AG08395 (cell line): ENCODE measurements around the gene LRRC18.
A peak's percentile ranks its signal among the peaks of the same experiment; 100 is the strongest.

Experiments used
- DNase-seq: peaks from one replicate; pipeline ENCODE4 v3.0.0; 2012; ENCODE audit warnings: mixed read lengths, low spot score

Gene LRRC18

DNA sequence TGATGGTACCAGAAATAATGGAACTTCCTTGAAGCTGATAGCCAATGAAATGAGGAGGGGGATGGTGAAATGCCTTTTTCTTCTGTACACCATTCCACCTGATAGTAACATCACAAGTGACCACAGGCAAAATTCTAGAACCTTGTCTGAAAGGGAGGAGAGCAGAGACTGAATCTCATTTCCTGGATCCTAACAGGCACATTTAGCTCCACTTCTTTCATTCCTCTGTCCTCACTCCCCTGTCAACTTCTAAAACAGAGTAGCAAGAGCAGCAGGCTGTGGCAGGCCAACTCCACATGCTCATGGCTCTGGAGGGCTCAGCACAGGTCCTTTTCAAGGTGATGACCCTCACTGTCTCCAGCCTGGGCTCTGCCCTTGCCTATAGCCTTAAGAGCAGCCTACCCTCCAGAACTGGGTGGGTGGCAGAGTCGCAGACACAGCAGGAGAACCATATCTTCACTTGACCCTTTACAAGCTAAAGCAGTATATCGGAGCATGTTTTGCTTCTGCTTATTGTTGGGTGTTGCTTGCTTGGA is at the start of gene LRRC18:
TSS of gene LRRC18 (minus strand) at position 51 of the 536 bp plus-strand sequence. CDS start 25,685 bp downstream, outside the sequence.
- no peak for DNase-seq

DNA sequence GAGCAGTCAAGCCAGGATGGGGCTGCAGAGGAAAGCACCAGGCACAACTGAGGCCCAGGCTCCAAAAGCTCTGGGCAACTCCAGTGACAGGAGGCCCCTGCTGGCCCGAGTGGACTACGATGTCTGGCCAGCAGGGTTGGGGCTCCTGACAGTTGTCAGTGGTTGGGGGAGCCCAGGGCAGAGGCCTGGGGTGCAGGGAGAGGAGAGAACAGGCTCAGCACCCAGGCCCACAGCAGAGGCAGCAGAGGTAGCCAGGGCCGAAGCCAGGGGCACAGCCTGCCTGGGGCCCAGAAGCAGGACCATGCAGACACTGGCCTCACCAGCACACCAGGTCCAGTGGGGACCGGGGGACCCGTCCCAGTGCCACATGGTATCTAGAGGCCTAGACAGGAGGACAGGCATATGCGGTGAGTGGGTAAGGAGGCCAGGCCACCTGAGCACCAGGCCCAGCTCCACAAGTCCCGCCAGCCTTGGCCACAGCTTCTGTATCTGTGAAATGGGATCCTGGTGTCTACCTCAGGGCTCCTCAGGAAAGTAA is 46.0 kb upstream of the LRRC18 start:
- DNase-seq, result no peak

DNA sequence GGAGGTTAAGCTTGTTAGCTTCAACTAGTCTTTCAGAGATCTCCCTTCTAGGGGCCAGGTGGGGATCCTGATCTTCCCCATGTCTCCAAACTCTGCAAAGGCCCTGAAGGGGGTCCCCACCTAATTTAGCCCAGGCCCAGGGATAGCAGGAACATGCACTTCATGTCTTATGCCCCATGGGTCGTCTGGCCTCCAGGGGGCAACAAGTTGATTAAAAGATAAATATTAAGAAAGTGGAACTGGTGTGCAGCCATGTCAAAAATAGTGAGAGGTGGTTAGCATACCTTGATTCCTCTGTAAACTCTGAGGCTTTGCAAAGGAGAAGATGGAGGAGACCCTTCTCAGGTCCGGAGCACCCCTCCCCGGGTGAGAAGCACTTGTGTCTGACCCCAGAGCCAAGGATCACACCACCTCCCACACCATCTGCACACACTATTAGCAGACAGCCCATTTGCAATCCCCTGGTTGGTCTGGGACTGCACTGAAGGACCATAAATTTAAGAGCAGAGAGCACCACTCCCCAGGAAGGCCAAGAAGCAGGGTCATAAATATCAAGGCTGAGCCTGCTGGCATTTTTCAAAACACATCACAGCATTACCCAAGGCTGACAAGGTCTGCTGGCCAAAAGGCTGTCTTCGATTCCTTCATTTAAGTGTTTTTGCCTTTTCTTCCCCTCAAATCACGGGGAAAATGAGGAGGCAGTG is 44.2 kb upstream of the LRRC18 start:
- DNase-seq, result no peak

DNA sequence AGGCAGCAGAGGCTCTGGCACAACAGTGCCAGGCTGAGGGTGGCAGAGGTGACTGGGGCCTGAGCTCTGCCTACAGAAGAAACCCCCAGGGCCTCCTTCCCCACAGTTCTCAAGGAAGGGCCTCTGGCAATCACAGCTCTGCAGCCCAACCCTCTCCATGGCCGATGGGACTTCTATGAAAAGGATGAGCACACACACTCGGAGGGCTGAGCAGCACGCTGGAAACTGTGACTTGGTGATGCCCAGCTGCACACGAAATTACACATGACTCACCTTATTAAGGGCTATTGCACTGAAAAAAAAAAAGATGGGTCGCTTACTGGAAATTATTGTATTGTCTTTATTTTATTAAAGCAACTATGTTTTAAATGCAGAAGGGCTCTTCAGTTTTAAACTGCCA is 42.9 kb upstream of the LRRC18 start:
- DNase-seq, result no peak

DNA sequence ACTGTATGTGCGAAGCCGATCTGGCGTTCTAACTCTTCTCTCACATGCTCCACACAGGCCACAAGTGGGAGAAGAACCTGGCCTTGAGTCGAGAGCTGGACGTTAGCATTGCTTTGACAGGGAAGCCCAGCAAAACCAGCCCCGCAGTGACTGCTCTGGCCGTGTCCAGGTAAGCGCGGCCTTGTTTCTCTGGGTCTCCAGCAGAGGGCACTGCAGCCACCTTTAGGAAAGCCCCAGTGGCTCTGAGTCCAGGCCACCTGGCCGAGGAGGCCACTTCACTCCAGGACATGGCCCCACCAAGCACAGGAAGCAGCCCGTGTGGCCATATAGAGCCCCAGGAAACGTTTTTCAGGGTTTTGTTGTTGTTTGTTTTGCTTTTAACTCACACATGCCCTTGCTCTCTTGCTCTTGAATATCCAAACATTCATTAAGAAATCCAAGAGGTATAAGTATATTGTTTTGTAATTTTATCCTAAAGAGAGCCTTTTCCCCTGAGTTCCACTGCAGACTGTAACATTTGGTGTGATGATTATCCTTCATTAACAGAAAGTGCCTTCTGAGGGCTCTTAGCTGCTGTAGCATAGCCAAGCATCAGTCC is 41.8 kb upstream of the LRRC18 start:
- peak; percentile 62 for DNase-seq

DNA sequence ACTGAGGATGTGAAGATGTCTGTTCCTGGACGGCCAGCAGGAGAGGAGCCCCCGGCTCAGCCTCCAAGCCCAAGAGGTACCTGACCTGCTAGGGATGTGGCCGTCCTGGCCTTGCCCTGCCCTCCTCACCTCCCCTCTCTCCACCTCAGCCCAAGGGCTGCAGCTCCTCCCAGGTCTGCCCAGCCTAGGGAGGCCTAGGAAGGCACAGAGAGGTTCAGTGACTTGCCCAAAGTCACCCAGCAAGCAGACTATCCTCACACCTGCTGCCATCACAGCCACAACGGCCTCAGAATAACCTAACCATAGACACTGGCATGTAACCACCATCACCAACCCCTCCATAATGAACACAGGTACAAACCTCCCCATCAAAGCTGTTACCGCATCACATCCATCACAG is 38.7 kb upstream of the LRRC18 start:
- no peak for DNase-seq

DNA sequence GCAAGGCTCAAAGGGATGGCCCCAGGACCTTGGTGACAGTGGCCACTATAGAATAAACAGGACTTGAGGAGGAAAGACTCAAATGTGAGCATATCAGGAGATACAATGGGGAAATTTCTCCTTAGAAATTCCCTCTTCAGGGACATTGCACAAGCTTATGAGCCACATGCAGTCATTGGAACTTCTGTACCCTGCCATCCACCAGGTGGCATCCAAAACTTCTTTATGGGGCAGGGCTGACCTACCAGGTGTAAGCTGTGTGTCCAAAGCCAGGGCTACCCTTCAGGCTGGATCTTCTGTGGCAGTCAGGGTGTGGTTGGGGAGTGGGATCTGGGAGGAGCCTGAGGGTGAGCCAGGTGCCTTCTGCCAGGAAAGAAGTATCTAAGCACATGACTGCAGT is 36.6 kb upstream of the LRRC18 start:
- DNase-seq, result peak; percentile 31

DNA sequence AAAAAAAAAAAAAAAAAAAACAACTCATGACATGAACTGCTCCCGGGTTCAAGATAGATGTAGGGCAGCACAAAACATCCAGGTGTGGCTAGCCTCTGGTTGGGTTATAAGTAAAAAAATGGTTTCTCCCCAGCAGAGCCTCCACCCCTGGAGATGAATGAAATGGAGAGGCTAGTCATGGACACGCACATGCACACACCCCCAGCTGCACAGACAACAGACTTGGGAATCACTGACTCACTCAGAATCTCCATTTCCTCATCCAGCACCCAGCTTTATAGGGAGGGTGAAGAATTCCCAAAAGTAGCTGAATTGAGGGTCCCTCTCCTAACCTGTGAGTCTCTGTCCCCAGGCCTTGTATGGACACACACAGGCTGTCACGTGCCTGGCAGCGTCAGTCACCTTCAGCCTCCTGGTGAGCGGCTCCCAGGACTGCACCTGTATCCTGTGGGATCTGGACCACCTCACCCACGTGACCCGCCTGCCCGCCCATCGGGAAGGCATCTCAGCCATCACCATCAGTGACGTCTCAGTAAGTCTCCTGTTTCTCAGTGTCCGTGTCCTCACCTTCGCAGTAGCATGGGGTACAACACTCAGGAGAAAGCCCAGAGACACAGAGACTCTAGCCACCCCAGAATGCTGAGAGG is 35.0 kb upstream of the LRRC18 start:
- DNase-seq, result no peak

DNA sequence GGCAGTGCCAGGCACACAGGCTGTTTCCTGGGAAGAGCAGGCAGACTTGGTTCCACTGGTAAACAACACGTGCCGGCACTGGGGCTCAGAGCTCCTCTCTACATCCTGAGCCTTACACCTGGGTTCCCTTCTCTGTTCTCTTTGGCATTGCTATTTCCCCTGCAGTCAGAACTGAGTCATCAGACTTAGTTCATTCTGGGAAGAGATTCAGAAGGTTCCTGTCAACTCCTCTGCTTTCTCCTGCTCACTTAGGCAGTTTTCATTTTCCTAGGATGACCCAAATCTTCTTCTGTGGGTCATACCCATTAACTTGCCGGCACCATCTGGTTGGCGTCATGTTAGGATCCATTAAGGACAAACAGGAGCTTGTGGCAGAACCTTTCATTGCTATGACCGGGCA is 33.4 kb upstream of the LRRC18 start:
- DNase-seq, result peak; percentile 20

DNA sequence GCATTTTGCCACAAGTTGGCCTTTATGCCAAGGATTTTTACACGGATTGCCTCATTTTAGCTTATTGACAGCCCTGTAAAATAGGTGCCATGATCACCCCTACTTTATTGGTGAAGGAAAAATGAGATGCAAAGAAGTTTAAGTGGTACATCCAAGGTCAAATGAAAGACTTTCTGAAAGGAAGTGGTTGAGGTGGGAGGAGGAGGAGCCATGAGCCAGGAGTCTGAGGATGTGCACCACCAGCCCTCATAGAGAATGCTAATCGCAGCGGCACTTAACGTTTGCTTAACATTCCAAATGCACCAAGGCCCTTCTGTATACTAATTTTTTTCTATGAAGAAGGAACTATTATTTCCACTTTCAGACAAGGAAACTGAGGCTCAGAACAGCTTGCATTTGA is 31.0 kb upstream of the LRRC18 start:
- no peak for DNase-seq

DNA sequence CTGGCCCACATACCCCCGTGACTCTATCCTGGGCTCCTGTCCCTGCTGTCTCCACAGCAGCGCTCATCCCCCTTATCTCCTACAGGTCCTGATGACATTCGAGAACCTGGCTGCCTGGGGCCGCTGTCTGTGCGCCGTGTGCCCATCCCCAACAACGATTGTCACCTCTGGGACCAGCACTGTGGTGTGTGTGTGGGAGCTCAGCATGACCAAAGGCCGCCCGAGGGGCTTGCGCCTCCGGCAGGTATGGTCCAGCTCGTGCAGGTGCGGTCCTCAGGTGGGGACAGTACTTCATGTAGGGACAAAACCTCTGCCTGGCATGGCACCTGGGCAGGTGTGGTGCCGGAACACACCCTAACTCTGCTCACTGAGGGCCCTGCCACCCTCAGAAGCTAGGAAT is 30.4 kb upstream of the LRRC18 start:
- no peak for DNase-seq

DNA sequence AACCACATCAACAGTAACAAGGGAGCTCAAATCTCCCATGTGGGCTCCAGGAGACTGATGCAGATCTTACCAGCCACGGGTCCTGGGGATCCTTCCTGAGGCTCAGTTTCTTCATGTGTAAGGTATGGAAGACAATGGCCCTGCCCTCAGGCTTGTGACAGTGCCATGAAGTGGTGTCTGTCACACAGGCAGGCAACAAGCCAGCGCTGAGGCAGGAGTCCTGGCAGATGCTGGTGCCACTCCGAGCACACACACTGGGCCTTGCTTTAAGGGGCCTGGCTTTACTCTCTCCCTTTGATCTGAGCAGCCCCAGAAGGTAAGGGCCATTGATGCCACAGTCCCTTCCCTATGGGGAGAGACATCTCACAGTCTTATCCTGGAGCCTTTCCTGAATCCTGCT is 28.4 kb upstream of the LRRC18 start:
- no peak for DNase-seq

DNA sequence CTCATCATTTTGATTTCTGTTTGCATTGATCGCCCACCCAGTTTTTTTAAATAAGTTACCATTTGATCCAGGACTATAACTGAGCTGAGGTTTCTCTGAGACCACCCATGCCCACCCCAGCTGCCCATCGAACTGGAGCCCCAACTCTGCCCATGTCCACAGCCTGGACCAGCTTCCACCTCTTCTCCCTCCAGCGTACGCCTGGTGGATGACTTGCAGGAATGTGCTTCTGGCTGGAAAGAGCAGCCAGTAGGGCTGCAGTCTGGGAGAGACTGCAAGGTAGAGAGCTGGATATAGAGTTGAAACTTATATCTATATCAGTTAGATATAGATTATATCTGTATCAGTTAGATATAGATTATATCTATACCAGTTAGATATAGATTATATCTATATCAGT is 25.8 kb upstream of the LRRC18 start:
- no peak for DNase-seq

DNA sequence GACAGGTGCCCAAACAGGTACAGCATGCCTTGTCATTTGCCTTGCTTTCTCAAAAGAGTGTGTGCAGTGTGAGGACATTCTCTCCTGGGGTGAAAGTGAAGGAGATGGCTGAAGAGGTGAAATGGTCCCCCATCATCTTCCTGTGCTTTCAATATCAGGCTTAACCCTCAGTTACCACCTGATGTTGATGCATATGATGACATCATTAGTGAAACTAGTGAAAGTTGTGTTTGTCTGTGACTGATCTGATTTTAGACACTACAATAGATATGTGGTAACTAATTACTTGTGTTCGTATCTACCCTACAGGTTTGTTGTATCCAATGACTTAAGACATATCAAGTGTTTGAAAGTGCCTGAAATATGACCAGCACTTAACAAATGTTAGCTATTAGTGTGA is 24.4 kb upstream of the LRRC18 start:
- no peak for DNase-seq

DNA sequence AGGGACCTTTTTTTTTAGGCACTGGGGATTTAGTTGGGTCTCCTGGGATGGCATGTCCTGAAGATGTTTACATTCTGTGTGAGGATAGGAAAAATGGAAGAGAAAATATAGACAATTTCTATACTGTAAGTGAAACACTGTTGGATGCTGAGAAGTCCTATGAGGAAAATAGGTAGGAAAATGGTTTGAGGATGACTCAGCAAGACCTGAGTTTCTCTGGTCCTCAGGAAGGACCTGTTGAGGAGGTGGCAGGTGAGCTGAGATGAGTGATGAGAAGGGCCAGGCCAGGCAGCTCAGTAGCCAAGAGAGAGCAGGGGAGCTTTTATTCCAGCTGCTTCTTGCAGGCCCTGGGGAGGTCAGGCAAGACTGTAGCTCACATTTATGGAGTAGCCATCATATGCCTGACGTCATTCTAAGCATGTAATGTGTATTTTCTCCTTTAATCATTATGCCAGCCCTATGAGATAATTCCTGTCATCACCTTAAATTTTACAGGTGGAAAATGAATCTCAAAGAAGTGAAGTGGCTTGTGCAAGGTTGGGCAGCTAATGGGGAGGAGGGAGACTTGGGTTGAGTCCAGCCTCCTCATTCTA is 19.1 kb upstream of the LRRC18 start:
- no peak for DNase-seq

DNA sequence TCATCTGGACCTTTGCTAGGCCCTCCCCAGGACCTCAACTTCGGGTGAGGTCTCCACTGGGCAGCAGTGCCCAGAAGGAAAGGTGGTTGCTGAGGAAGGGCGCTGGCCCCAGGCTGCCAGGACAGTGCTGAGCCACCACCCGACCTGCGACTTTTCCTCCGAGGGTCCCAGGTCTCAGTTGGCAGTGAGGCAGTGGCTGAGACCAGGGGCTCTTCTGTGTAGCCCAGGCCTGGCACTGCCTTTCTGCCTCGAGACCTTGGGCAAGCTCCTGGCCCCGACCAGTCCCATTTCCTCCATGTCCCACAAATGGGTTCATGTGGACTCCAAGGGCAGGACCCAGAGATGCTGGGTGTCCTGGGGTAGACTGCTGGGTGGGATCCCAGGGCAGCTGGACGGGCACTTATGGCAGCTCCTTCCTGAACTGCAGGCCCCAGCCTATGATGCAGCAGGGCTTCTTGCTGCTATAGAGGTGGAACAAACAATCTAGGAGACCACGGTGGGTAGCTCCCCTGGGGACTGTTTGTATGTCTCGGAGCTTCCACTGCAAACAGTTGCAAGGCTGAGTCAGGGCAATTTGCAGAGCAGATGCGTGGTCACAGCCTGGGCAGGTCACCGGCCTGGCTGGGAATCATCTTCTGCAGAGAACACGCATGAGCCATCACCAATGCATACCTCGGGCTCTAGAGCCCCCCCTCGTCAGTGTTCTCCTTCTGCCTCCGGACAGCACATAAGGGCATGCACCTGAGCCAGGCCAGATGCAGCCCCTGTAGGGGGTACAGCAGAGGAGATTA is 17.9 kb upstream of the LRRC18 start:
- no peak for DNase-seq

DNA sequence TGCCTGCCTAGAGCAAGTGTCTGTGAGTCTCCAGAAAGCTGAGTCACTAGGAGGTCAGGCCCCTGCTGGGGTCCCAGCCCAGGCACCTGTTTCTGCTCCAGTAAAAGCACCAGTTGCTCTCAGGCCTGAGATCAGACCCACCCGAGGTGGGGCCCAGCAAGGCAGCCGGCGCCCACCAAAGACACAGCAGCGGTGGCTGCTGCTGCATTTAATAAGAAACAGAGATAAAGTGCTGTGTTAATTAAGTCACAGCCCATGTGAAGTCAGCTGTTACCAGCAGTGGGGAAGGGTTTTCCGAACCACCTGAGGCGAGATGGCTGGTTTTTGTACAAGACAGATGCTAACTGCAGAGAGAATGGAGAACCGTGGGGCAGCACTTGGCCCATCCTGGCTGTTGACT is 12.1 kb upstream of the LRRC18 start:
- DNase-seq, result no peak

DNA sequence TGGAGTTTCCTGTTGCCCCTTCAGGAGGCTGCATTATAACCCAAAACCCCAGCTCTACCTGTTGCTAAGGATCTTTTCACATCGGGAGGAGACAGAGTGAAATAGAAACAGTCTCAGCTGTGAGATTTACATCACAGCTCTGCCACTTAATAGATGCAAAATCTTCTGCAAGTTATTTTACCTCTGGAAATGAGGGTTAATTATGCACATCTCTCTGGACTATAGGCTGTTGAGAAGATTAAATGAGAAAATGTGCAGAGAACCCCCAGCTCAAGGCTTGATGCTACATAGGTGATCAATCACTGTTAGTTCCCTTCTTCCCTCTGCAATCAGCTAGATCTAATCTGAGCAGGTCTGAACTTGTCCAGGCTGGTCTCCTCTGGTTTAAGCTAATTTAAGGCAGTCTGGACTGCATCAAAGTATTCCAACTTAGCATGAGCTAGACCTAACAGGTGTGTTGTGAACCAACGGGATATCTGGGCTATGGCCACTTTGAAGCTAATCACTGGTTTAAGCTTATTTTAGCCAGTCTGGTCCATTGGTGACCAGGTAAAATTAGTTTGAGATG is 8.9 kb upstream of the LRRC18 start:
- DNase-seq, result no peak

DNA sequence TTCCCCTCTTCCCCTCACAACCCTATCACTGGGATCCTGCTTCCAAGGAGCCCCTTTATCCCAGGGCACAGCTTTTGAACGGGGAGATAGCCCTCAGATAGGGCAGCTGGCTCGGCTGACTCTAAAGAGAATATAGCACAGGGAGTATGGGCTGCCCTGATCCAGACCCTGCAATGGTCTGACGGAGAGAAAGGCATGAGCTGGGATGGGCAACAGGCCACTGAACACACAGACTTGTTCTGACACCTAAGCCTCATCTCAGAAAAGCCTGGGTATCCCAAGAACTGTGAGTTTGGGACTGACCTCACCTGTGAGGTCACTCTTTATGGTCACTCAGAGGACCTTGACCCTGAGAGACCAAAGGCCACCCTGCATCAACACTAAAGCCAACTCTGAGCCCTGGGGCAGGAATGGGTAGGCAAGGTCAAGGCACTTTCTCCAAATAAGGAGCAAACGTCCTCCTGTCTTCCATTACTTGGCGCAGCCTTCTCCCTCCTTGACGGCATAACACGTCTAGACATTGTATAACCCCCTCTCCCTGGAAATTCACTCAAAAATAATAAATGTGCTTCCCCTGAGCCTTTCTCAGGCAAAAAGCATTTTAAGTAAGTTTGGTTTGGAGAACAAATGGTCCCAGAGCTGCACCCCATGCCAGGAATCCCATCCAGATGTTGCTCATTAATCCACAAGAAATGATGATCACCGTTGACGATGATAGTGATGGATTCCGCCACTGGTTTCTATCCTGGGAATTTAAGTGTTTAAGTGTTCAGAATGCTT is 8.2 kb upstream of the LRRC18 start:
- no peak for DNase-seq

DNA sequence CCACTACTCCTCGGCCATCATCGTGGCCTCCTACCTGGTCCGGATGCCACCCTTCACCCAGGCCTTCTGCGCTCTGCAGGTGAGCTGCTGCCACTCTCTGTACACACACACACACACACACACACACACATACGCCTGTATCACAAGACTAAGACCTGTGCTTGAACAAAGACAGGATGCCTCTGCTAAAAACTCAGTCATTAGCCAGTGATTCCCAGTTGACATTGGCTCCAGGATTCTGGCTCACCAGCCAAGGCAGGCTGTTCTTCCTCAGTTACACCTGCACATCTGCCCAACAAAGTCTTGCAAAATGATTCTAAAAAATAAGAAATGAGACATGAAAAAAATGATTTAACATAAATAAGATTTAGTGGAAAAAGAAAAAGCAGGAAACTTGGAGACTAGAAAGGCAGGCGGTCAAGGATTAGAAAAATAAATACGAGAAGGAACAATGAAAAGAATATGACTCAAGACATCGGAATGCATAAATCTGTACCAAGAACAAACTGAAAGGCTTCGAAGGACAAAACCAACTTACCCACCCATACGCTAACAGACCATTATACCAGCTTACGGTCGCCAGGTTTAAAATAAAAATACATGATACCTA is 7.4 kb upstream of the LRRC18 start:
- no peak for DNase-seq
